Fibroblast of lung (primary cell): ENCODE measurements around the gene NDUFB3. TPM values are rescaled to one million over a fixed set of nuclear protein-coding genes. Genes with fewer than 3 reads are reported as not detected.

ENCODE experiments used
- DNase-seq, 2 donors: peaks; one replicate each; pipeline versions ENCODE4 v3.0.0 to v3.0.0-alpha.2; 2010; ENCODE audit warnings: low read depth in 2 of 2
- H2AFZ ChIP-seq: 2 replicates; pipeline ENCODE4 v1.5.1; 2012; ENCODE audit warnings: low read length, control low read depth, inconsistent platforms
- H3K27ac ChIP-seq: 2 replicates; pipeline ENCODE4 v1.5.1; 2011; ENCODE audit warnings: low read length, control low read depth; ENCODE audit not compliant: insufficient read depth
- H3K27me3 ChIP-seq: 2 replicates; pipeline ENCODE4 v1.5.1; 2011; ENCODE audit warnings: mild to moderate bottlenecking, low read length; ENCODE audit not compliant: control insufficient read depth, insufficient read depth
- H3K36me3 ChIP-seq: 2 replicates; pipeline ENCODE4 v1.5.1; 2011; ENCODE audit warnings: low read length; ENCODE audit not compliant: control insufficient read depth, insufficient read depth
- H3K4me1 ChIP-seq: 2 replicates; pipeline ENCODE4 v1.5.1; 2011; ENCODE audit warnings: low read length; ENCODE audit not compliant: control insufficient read depth, insufficient read depth; ENCODE audit errors: extremely low read depth
- H3K4me2 ChIP-seq: 2 replicates; pipeline ENCODE4 v1.5.1; 2011; ENCODE audit warnings: low read length, control low read depth; ENCODE audit not compliant: insufficient read depth; ENCODE audit errors: extremely low read depth
- H3K4me3 ChIP-seq, 4 experiments: fragments of 200-600 bp in 1 of 4; sonication (generic) in 1 of 4; replicated peaks in 1 of 4; 2 replicates each; pipeline ENCODE4 v1.5.1; 2011 to 2016; ENCODE audit warnings: low read length in 4 of 4, low read depth in 3 of 4, mild to moderate bottlenecking in 3 of 4, control low read depth in 2 of 4, inconsistent platforms in 1 of 4, mixed read lengths in 1 of 4; ENCODE audit not compliant: insufficient read depth in 1 of 4; ENCODE audit errors: control extremely low read depth in 1 of 4
- H3K79me2 ChIP-seq: 2 replicates; pipeline ENCODE4 v1.5.1; 2012; ENCODE audit warnings: mild to moderate bottlenecking, low read length, inconsistent platforms; ENCODE audit not compliant: control insufficient read depth, insufficient read depth
- H3K9ac ChIP-seq: 2 replicates; pipeline ENCODE4 v1.5.1; 2011; ENCODE audit warnings: mild to moderate bottlenecking, low read length, control low read depth; ENCODE audit not compliant: insufficient read depth
- H3K9me3 ChIP-seq: 2 replicates; pipeline ENCODE4 v1.5.1; 2012; ENCODE audit warnings: low read depth, low read length; ENCODE audit not compliant: control insufficient read depth, insufficient read depth
- H4K20me1 ChIP-seq: 2 replicates; pipeline ENCODE4 v1.5.1; 2011; ENCODE audit warnings: low read length; ENCODE audit not compliant: control insufficient read depth, insufficient read depth; ENCODE audit errors: extremely low read depth
- CTCF ChIP-seq, 2 donors: IDR thresholded peaks in 1 of 2; conservative IDR thresholded peaks in 1 of 2; 1 replicate in 1 of 2; 2 replicates in 1 of 2; pipeline ENCODE4 v1.5.1; 2011 to 2012; ENCODE audit warnings: low read length in 2 of 2, control low read depth in 1 of 2, inconsistent platforms in 1 of 2, low read depth in 1 of 2, mild to moderate bottlenecking in 1 of 2
- EZH2 ChIP-seq: IDR thresholded peaks from 2 replicates; pipeline ENCODE4 v1.5.1; 2012; ENCODE audit warnings: low read length, control low read depth, mild to moderate bottlenecking; ENCODE audit errors: missing control alignments
- polyA plus RNA-seq, 2 donors: library from polyadenylated mRNA; depleted of rRNA in 1 of 2; stranded (reverse) in 1 of 2; unstranded in 1 of 2; fragments of >200 nt; gene quantifications; 2 replicates each; pipeline ENCODE4 v1.2.1, GENCODE V29; 2011 to 2012; ENCODE audit warnings: missing spikeins in 1 of 2
- total RNA-seq: library from RNA; depleted of rRNA; stranded (reverse); fragments of >200 nt; gene quantifications from 2 replicates; pipeline ENCODE4 v1.2.1, GENCODE V29; 2014

NDUFB3 gene
- total and polyA plus RNA-seq, 2 donors (not counting 1 experiment from before 2014, with no cell fraction given) = 77.5 to 121 TPM

- Histone ChIP-seq H3K36me3 (no peaks in the 10 kb centered on the region), H3K27ac (no peak overlapping the region), H3K9me3 (no peaks in the 10 kb centered on the region), H4K20me1 (no peaks in the 10 kb centered on the region), H3K27me3 (no peaks in the 10 kb centered on the region), H3K79me2 (peaks cover 51% of the 10 kb centered on the region), H3K4me1 (no peaks in the 10 kb centered on the region), H2AFZ (no peak overlapping the region), H3K4me3 (no peak overlapping the region), H3K9ac (no peak overlapping the region), H3K4me2 (no peak overlapping the region)
- DNase-seq = no peak
- TF ChIP-seq EZH2 (no peak), CTCF (conservative IDR thresholded peaks at IDR 0.05 in 1 of 2, IDR thresholded peaks at IDR 0.05 in 1 of 2; ENCODE audit: low read depth in 1 of 2, low read length in 2 of 2) (no peak)
Observed at GRCh38 chr2:201064797-201065329, 6.9 kb upstream of the NDUFB3 start.

- Histone ChIP-seq H4K20me1 (no peaks in the 10 kb centered on the region), H3K79me2 (peaks cover 68% of the 10 kb centered on the region), H2AFZ (peak overlapping the region; percentile 75), H3K4me3 (peak overlapping the region; percentile 52 to 100 (median 80)), H3K9ac (peak overlapping the region; percentile 65), H3K27ac (peak overlapping the region; percentile 77), H3K36me3 (no peaks in the 10 kb centered on the region), H3K27me3 (no peaks in the 10 kb centered on the region), H3K4me1 (no peaks in the 10 kb centered on the region), H3K9me3 (no peaks in the 10 kb centered on the region), H3K4me2 (peak overlapping the region; percentile 95)
- no peak for TF ChIP-seq EZH2
- TF ChIP-seq CTCF (conservative IDR thresholded peaks at IDR 0.05 in 1 of 2, IDR thresholded peaks at IDR 0.05 in 1 of 2; ENCODE audit: low read depth in 1 of 2, low read length in 2 of 2) = no peak
- DNase-seq = peak in 1 of 2 donors; percentile 10
Observed at GRCh38 chr2:201070948-201071478, 788 bp upstream of the NDUFB3 start.

- peak overlapping the region; percentile 52 to 100 (median 80) for H3K4me3 ChIP-seq
- no peaks in the 10 kb centered on the region for H4K20me1 ChIP-seq
- no peaks in the 10 kb centered on the region for H3K36me3 ChIP-seq
- peak overlapping the region; percentile 78 for H3K4me2 ChIP-seq
- peak overlapping the region; percentile 58 for H2AFZ ChIP-seq
- H3K9me3 ChIP-seq = no peaks in the 10 kb centered on the region
- H3K27me3 ChIP-seq = no peaks in the 10 kb centered on the region
- TF ChIP-seq CTCF (conservative IDR thresholded peaks at IDR 0.05 in 1 of 2, IDR thresholded peaks at IDR 0.05 in 1 of 2; ENCODE audit: low read depth in 1 of 2, low read length in 2 of 2) (no peak), EZH2 (no peak)
- no peaks in the 10 kb centered on the region for H3K4me1 ChIP-seq
- H3K79me2 ChIP-seq = peaks cover 60% of the 10 kb centered on the region
- DNase-seq = no peak
- H3K27ac ChIP-seq = peak overlapping the region; percentile 77
- H3K9ac ChIP-seq = peak overlapping the region; percentile 65
Observed at GRCh38 chr2:201072201-201072530, 365 bp downstream of the NDUFB3 start.
